IMR-90 (cell line): ENCODE measurements around the gene FOXN3. TPM values are rescaled to one million over a fixed set of nuclear protein-coding genes. Genes with fewer than 3 reads are reported as not detected.

Experiments used
- ATAC-seq: fragments of 200-7000 bp; cut with Tn5 transposase; 2 replicates; pipeline ENCODE4 v1.9.1; 2020; ENCODE audit warnings: low read depth, mild to moderate bottlenecking, moderate library complexity
- BruUV-seq: library from RNA; stranded (reverse); fragments of 400-500 nt; replicated peaks from 2 replicates; lab custom pipeline; 2021; lab: Mats Ljungman, UMichigan
- CTCF ChIA-PET: fragments of 300-600 bp; formaldehyde crosslinking; extraction: SDS; loops from one replicate; lab custom pipeline; 2021; ENCODE audit warnings: antibody characterized with exemption; lab: Yijun Ruan, JAX
- POLR2A ChIA-PET: fragments of 300-600 bp; sonication (Branson Sonifier 250); formaldehyde crosslinking; loops from one replicate; lab custom pipeline; 2022; ENCODE audit warnings: antibody characterized with exemption; ENCODE audit not compliant: unreplicated experiment; lab: Charles Lee
- DNase-seq: peaks from one replicate; pipeline ENCODE4 v3.0.0; 2013
- H2AFZ ChIP-seq: replicated peaks from 2 replicates; pipeline ENCODE3; 2013; ENCODE audit warnings: low read length, mild to moderate bottlenecking; ENCODE audit not compliant: poor library complexity
- H2AK5ac ChIP-seq: 2 replicates; pipeline ENCODE4 v1.6.1; 2013; ENCODE audit warnings: low read depth, low read length, inconsistent platforms
- H2AK9ac ChIP-seq: replicated peaks from 2 replicates; pipeline ENCODE3; 2013; ENCODE audit warnings: mild to moderate bottlenecking, low read depth, low read length, moderate library complexity; ENCODE audit not compliant: poor library complexity
- H2BK120ac ChIP-seq: 2 replicates; pipeline ENCODE4 v1.6.1; 2013; ENCODE audit warnings: low read depth, low read length, inconsistent platforms
- H2BK15ac ChIP-seq: 3 replicates; pipeline ENCODE4 v1.6.1; 2013; ENCODE audit warnings: low read depth, low read length, inconsistent platforms
- H2BK20ac ChIP-seq: 2 replicates; pipeline ENCODE4 v1.6.1; 2013; ENCODE audit warnings: low read depth, mild to moderate bottlenecking, inconsistent platforms, low read length, moderate library complexity
- H2BK5ac ChIP-seq: 2 replicates; pipeline ENCODE4 v1.6.1; 2013; ENCODE audit warnings: mild to moderate bottlenecking, low read depth, low read length, inconsistent platforms; ENCODE audit not compliant: poor library complexity, severe bottlenecking
- H3K14ac ChIP-seq: replicated peaks from 2 replicates; pipeline ENCODE4 v1.6.1; 2013; ENCODE audit warnings: low read depth, low read length, inconsistent platforms
- H3K18ac ChIP-seq: 2 replicates; pipeline ENCODE4 v1.6.1; 2013; ENCODE audit warnings: low read depth, low read length, control low read depth
- H3K23ac ChIP-seq: 2 replicates; pipeline ENCODE4 v1.6.1; 2013; ENCODE audit warnings: low read depth, low read length, inconsistent platforms
- H3K27ac ChIP-seq: 2 replicates; pipeline ENCODE4 v1.5.1; 2013; ENCODE audit warnings: mild to moderate bottlenecking, control low read depth, low read length; ENCODE audit not compliant: insufficient read depth
- H3K27me3 ChIP-seq: 2 replicates; pipeline ENCODE4 v1.6.1; 2013; ENCODE audit warnings: low read length; ENCODE audit not compliant: control insufficient read depth, insufficient read depth
- H3K36me3 ChIP-seq: 2 replicates; pipeline ENCODE4 v1.6.1; 2013; ENCODE audit warnings: low read length, mixed read lengths; ENCODE audit not compliant: control insufficient read depth, insufficient read depth
- H3K4ac ChIP-seq: 2 replicates; pipeline ENCODE4 v1.6.1; 2013; ENCODE audit warnings: low read depth, low read length, inconsistent platforms
- H3K4me1 ChIP-seq: 2 replicates; pipeline ENCODE4 v1.6.1; 2013; ENCODE audit warnings: low read length, mixed read lengths; ENCODE audit not compliant: control insufficient read depth, insufficient read depth
- H3K4me2 ChIP-seq: 2 replicates; pipeline ENCODE4 v1.6.1; 2013; ENCODE audit warnings: low read depth, mild to moderate bottlenecking, control low read depth, low read length, moderate library complexity
- H3K4me3 ChIP-seq: 2 replicates; pipeline ENCODE4 v1.5.1; 2013; ENCODE audit warnings: low read depth, mild to moderate bottlenecking, control low read depth, low read length, moderate library complexity; ENCODE audit not compliant: insufficient read depth
- H3K56ac ChIP-seq: 2 replicates; pipeline ENCODE4 v1.6.1; 2013; ENCODE audit warnings: low read length, inconsistent platforms; ENCODE audit not compliant: insufficient read depth; ENCODE audit errors: extremely low read depth
- H3K79me1 ChIP-seq, 2 experiments: 2 replicates each; pipeline ENCODE4 v1.6.1; 2013; ENCODE audit warnings: low read length in 2 of 2, inconsistent platforms in 1 of 2, low read depth in 1 of 2
- H3K9ac ChIP-seq: 2 replicates; pipeline ENCODE4 v1.6.1; 2013; ENCODE audit warnings: low read depth, low read length, control low read depth
- H3K9me1 ChIP-seq: 2 replicates; pipeline ENCODE4 v1.6.1; 2013; ENCODE audit warnings: low read length, inconsistent platforms; ENCODE audit not compliant: insufficient read depth
- H3K9me3 ChIP-seq: 2 replicates; pipeline ENCODE4 v1.6.1; 2013; ENCODE audit warnings: low read length; ENCODE audit not compliant: control insufficient read depth, insufficient read depth
- H4K20me1 ChIP-seq: 2 replicates; pipeline ENCODE4 v1.6.1; 2013; ENCODE audit warnings: low read length, inconsistent platforms; ENCODE audit not compliant: insufficient read depth
- H4K5ac ChIP-seq: 2 replicates; pipeline ENCODE4 v1.6.1; 2013; ENCODE audit warnings: mild to moderate bottlenecking, low read depth, low read length, control low read depth
- H4K8ac ChIP-seq, 2 experiments: 2 replicates each; pipeline ENCODE4 v1.6.1; 2013; ENCODE audit warnings: low read depth in 2 of 2, low read length in 2 of 2, control low read depth in 1 of 2, inconsistent platforms in 1 of 2
- H4K91ac ChIP-seq: 2 replicates; pipeline ENCODE4 v1.6.1; 2013; ENCODE audit warnings: low read depth, low read length, inconsistent platforms; ENCODE audit not compliant: insufficient read depth
- CEBPB ChIP-seq: IDR thresholded peaks from 2 replicates; pipeline ENCODE4 v1.6.1; 2012; ENCODE audit warnings: low read depth, low read length, improper control_type of control experiment
- FOS ChIP-seq: fragments of 150-350 bp; IDR thresholded peaks from 2 replicates; pipeline ENCODE4 v1.6.1; 2016; ENCODE audit warnings: low read depth, low read length
- WGBS, 2 experiments: methylation state at CpG; one replicate each; pipeline versions ENCODE4 v1.1.5 to v1.1.7; 2013; ENCODE audit warnings: missing lambda C conversion rate in 2 of 2; ENCODE audit not compliant: insufficient read length in 1 of 2; ENCODE audit errors: extremely low coverage in 2 of 2; 5-methylcytosine and 5-hydroxymethylcytosine counted together
- dilution Hi-C: fragments of 300-500 bp; cut with HindIII; formaldehyde crosslinking; loops from one replicate; pipeline ENCODE4 v1.14.3; 2018; ENCODE audit warnings: low sequenced_read_pairs; ENCODE audit not compliant: unreplicated experiment
- in situ Hi-C: fragments of 300-500 bp; cut with MboI; formaldehyde crosslinking; loops from 3 replicates; pipeline ENCODE4 v1.14.3; 2019; ENCODE audit warnings: low sequenced_read_pairs, inconsistent platforms, mixed read lengths
- intact Hi-C: fragments of 100-400 bp; cut with micrococcal nuclease; formaldehyde crosslinking; loops from 2 replicates; pipeline ENCODE4 v1.10.0; 2022
- polyA plus RNA-seq, 3 experiments: library from polyadenylated mRNA; depleted of rRNA; stranded (reverse); fragments of >200 nt; gene quantifications; 2 replicates each; pipeline ENCODE4 v1.2.3, GENCODE V29; 2012; ENCODE audit warnings: low replicate concordance in 1 of 3
- total RNA-seq: library from RNA; depleted of rRNA; stranded (reverse); fragments of >200 nt; gene quantifications from 2 replicates; pipeline ENCODE4 v1.2.3, GENCODE V29; 2012
- TF ChIP-seq, protein P1 (sequence below): fragments of 150-350 bp; IDR thresholded peaks from 2 replicates; pipeline ENCODE4 v1.6.1; 2017; ENCODE audit warnings: mild to moderate bottlenecking, antibody characterized with exemption, low read length, low read depth

FOXN3 gene
- total and polyA plus RNA-seq, 2 of the 4 experiments (the other 2 are of a cell fraction): 22.6 to 33.7 TPM

DNA sequence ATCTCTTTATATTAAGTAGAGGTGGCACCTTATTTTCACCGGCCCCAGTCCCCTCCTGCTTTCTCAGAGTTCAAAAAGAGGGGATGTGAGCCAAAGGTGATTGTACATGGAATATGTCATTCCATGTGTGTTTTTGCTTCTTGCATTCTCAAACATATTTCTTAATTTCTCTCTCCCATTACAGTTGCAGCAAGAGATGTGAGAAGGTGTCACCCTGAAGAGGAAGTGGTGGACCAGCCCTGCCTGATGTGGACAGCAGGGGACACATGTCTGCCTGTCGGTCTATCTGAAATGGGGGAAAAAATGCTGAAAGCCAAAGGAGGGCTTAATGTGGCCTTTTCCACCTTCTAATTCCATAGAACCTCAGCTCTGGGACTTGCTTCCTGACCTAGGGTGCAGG is 1.9 kb upstream of the FOXN3 start:
- POLR2A ChIA-PET: no interaction called here
- Histone ChIP-seq H3K4me1 (peaks cover 16% of the 10 kb centered on the region), H2BK5ac (no peak overlapping the region)

More for the DNA sequence above, 1.9 kb upstream of the FOXN3 start:
- Histone ChIP-seq H4K91ac (peak overlapping the region; percentile 53; the same call in 1 of the 2 replicates), H3K4me2 (no peak overlapping the region), H2AK5ac (peak overlapping the region; percentile 35), H2AK9ac (no peak overlapping the region), H3K27me3 (no peaks in the 10 kb centered on the region), H3K18ac (no peak overlapping the region), H3K36me3 (peaks cover 2% of the 10 kb centered on the region; the same call in 1 of the 2 replicates), H2BK20ac (no peak overlapping the region), H3K27ac (no peak overlapping the region), H3K14ac (peak overlapping the region; percentile 46; the same call in 1 of the 2 replicates), H2BK120ac (no peak overlapping the region), H4K5ac (0 out of 2 replicates have a peak overlapping the region, but pooled peaks have one; percentile 32), H3K4me3 (no peak overlapping the region), H2BK15ac (no peak overlapping the region), H3K4ac (0 out of 2 replicates have a peak overlapping the region, but pooled peaks have one; percentile 10), H4K20me1 (no peaks in the 10 kb centered on the region), H4K8ac (no peak overlapping the region), H3K9ac (no peak overlapping the region), H3K9me1 (peaks cover 6% of the 10 kb centered on the region), H3K9me3 (no peaks in the 10 kb centered on the region), H2AFZ (no peak overlapping the region), H3K79me1 (peaks cover 24 to 51% of the 10 kb centered on the region in 2 experiments), H3K56ac (no peak overlapping the region), H3K23ac (no peak overlapping the region)
- WGBS, 2 experiments: no CpG with 5 or more reads among the region's 2 CpGs
- dilution Hi-C loops (no loop called here), intact Hi-C loops (loop anchor here (5.0 to 10.0 kb wide), 4 partner anchors 114 to 428 kb away; no protein-coding TSS in a partner anchor), in situ Hi-C loops (no loop called here)
- BruUV-seq: no TSS peak
- ATAC-seq: no peak
- TF ChIP-seq, protein P1, sequence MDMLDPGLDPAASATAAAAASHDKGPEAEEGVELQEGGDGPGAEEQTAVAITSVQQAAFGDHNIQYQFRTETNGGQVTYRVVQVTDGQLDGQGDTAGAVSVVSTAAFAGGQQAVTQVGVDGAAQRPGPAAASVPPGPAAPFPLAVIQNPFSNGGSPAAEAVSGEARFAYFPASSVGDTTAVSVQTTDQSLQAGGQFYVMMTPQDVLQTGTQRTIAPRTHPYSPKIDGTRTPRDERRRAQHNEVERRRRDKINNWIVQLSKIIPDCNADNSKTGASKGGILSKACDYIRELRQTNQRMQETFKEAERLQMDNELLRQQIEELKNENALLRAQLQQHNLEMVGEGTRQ: no peak
- TF ChIP-seq FOS: no peak
- no peak for TF ChIP-seq CEBPB
- DNase-seq: no peak
- CTCF ChIA-PET: no interaction called here
